SH-SY5Y (cell line): Measurements from ENCODE around the gene KLHL1.

Experiments
- GATA2 ChIP-seq: IDR thresholded peaks from 2 replicates; pipeline ENCODE4 v1.6.1; 2011; ENCODE audit warnings: mild to moderate bottlenecking, low read depth, low read length
- GATA3 ChIP-seq: IDR thresholded peaks from 2 replicates; pipeline ENCODE4 v1.6.1; 2011; ENCODE audit warnings: low read depth, mild to moderate bottlenecking, low read length, moderate library complexity

GRCh38 chr13:70051531-70051930 is 56.7 kb downstream of the KLHL1 start:
- TF ChIP-seq GATA3 (no peak), GATA2 (no peak)
